ENCODE results near the gene SAT1.

Gene SAT1

DNA sequence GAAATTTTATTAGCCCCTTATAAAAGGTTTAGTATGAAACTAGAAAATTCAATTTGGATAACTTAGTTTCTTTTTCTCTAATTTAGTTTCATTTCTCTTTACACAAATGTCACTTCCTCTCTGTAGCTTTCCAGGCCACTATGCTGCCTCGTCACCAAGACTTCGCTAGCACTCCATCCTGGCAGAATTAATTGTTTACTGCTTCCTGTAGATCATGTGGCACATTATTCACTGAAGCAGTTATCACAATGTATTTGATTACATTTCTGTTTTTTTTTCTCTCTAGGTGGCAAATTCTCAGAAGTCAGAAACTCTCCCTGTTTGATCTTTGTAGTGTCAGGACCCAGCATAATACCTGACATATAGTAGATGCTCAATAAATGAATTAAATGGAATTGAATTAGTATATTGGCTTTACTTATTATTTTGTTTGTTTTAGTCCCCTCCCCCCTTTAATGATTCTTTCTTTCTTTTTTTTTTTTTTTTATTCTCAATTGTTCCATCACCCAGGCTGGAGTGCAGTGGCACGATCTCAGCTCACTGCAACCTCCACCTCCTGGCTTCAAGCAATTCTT, 9.3 kb upstream of the SAT1 start:
- no peak for DNase-seq (ENCODE audit: extremely low read depth in 1 of 2, low read depth in 1 of 2)

DNA sequence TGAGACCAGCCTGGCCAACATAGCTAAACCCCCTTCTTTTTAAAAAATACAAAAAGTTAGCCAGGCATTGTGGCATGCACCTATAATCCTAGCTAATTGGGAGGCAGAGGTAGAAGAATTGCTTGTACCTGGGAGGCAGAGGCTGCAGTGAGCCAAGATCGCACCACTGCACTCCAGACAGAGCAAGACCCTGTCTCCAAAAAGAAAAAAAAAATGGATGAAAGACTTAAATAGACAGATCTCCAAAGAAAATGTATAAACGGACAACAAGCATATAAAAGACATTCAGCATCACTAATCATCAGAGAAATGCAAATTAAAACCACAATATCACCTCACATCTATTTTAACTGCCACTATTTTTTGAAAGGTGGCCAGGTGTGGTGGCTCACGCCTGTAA, 6.6 kb upstream of the SAT1 start:
- no peak for DNase-seq (ENCODE audit: extremely low read depth in 1 of 2, low read depth in 1 of 2)

DNA sequence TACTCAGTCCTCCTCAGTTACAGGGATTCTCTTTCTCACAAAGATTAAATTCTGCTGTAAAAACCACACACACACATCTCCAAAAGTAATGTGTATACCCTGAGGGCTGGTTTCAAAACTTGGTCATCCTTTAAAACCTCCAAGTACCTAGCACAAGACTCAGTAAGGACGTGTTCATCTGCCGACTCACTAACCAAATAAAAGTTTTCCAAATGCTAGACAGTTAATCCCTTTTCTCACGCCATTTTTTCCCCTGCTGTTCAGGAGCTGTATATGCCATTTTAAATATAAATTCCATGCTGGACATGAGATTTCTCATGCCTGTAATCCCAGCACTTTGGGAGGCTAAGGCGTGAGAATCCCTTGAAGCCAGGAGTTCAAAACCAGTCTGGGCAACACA, 3.9 kb upstream of the SAT1 start:
- DNase-seq (ENCODE audit: extremely low read depth in 1 of 2, low read depth in 1 of 2) = no peak

DNA sequence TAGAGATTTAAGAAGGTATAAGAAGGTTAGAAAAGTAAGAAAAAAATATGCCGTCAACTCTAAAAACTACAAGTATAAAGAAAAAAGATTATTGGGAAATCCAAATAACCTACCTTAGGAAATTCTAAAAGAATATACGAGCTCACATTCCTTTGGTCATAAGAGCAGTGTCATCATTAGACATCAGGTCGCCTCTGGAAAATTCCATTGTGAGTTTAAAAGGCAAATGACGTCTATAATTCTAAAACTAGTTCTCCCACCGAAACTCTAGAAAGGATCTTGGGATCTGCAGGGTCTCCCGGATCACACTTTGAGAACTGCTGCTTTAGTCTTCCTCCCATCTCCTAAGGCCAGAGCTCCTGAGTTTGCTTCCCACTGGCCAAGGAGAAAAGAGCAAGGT, 518 bp upstream of the SAT1 start:
- DNase-seq (ENCODE audit: extremely low read depth in 1 of 2, low read depth in 1 of 2) = no peak

DNA sequence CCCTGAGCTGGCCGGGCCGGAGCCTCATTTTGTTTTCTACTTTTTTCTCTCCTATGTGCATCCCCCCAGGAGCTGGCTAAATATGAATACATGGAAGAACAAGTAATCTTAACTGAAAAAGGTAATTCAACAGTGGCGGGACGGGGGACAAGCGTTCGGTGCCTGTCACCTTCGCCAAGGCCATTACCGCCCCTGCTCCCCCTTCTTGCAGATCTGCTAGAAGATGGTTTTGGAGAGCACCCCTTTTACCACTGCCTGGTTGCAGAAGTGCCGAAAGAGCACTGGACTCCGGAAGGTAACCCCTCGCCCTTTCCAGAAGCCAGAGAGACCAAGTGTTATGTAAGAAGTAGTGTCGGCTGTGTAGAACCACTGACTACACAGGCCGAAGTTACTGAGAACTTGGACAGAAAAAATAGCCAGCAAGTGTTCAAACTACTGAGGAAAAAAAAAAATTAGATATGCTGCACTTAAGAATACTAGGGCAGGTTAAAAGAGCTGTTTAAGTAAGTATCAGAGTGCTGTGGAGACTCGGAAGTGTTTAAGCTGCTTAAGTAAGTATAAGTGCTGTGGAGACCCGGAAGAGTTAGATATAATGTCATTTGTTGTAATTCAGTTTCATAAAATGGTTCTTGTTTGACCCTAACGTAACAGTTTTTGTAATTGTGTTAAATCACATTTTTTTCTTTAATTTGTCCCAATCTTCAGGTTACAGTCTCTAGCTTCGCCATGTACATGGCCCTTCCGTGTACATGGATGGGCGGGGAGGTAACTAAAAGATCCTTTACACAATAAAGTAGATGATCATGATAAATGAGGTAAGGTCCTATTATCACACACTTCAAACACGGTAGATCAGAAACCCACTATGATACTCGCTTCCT, 856 bp downstream of the SAT1 start:
- no peak for DNase-seq (ENCODE audit: extremely low read depth in 1 of 2, low read depth in 1 of 2)

DNA sequence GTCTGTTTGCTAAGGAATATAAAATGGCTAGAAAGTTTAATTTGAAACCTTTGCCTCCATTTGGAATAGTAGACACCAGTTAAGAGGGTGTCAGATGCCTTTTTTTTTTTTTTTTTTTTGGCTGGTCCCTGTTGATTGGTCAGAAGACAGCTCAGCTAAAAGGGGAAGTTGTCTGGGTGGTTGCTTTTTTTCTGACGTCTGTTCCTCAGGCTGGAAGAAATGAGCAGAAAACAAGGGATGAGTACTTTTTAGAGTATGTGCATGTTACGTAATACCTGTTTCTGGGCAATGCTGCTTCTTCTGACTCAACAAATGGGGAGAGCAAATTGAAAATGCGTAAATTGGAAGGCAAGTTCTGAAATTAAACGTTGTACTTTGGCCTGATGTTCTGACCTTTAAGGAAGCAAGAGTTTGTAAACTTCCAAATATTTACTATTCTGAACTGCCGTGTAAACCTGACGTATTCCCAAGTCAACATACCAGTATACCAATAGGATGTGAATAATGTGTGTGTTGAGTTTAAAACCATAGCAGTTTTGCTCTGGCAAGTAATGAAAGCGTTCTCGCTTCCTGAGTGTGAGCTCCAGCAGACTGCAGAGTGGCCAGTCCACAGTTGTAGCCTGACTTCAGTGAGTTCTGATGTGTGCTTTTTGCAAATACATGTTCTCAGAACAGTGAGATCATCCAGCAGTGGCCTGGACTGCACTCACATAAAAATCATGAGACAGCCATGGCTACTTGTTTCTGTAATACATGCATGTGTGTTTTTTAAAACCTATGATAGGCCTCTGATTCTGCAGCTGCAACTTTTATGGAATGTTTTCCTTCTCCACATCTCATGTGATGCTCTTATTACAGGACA, 1.7 kb downstream of the SAT1 start:
- no peak for DNase-seq (ENCODE audit: extremely low read depth in 1 of 2, low read depth in 1 of 2)

DNA sequence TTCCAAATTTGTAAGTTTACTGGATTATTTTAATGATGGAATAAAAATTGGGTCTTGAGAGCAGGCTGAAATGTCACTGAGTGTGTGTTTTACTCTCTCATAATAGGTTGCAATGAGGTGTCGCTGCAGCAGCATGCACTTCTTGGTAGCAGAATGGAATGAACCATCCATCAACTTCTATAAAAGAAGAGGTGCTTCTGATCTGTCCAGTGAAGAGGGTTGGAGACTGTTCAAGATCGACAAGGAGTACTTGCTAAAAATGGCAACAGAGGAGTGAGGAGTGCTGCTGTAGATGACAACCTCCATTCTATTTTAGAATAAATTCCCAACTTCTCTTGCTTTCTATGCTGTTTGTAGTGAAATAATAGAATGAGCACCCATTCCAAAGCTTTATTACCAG, 2.6 kb downstream of the SAT1 start:
- DNase-seq (ENCODE audit: extremely low read depth in 1 of 2, low read depth in 1 of 2) = no peak

DNA sequence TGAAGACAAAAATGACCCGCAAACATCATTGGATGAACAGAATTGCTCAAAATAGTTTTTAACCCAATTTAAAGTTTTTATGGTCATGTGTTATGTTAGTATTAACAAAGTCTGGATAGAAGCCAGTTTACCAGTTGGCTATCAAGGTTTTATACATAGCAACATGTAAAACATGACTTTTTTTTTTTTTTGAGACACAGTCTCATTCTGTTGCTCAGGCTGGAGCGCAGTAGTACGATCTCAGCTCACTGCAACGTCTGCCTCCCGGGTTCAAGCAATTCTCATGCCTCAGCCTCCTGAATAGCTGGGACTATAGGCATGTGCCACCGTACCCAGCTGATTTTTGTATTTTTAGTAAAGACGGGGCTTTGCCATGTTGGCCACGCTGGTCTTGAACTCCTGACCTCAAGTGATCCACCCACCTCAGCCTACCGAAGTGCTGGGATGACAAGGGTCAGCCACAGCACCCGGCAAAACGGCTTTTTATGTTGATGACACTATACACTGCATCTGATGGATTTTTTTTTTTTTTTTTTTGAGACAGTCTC, 3.4 kb downstream of the SAT1 start:
- DNase-seq (ENCODE audit: extremely low read depth in 1 of 2, low read depth in 1 of 2) = no peak

DNA sequence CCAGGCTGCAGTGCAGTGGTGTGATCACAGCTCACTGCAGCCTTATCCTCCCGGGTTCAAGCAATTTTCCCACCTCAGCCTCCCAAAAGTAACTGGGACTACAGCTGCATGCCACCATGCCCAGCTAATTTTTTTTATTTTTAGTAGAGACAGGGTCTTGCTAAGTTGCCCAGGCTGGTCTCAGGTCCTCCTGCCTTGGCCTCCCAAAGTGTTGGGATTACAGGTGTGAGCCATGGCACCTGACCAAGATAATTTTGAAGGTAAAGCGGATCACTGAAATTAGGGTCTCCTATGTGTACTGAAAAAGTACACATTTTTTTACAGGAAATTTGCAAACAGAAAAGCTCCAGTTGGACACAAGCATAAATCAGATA, 4.8 kb downstream of the SAT1 start:
- no peak for DNase-seq (ENCODE audit: extremely low read depth in 1 of 2, low read depth in 1 of 2)

DNA sequence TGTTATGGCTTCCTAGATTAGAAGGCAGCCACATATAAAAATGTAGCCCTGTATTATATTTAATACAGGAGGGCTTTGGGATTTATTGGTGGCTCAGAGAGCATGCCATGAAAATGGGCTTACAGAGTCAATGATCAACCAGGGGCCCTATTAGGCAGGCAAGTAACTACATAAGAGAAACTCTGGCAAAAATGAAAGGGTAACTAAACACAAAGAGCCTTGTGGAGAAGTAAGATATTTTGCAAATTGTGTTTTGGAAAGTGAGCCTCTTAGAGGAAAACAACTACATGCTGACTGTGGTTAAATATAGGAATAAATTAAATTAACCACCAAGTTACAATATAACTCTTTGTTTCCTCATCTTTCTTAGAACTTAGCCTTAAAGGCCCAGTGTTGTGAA, 5.5 kb downstream of the SAT1 start:
- no peak for DNase-seq (ENCODE audit: extremely low read depth in 1 of 2, low read depth in 1 of 2)

DNA sequence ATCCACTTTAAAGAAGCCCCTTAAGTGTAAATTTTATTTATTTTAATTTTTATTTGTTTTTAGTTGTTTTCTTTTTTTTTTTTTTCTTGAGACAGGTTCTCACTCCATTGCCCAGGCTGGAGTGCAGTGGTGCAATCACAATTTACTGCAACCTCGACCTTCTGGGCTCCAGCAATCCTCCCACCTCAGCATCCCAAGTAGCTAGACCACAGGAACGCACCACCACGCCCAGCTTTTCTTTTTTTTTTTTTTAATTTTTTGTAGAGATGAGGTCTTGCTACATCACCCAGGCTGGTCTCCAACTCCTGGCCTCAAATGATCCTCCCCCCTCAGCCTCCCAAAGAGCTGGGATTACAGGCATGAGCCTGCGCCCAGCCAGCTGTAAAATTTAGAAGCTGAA, 6.0 kb downstream of the SAT1 start:
- DNase-seq (ENCODE audit: extremely low read depth in 1 of 2, low read depth in 1 of 2) = no peak

DNA sequence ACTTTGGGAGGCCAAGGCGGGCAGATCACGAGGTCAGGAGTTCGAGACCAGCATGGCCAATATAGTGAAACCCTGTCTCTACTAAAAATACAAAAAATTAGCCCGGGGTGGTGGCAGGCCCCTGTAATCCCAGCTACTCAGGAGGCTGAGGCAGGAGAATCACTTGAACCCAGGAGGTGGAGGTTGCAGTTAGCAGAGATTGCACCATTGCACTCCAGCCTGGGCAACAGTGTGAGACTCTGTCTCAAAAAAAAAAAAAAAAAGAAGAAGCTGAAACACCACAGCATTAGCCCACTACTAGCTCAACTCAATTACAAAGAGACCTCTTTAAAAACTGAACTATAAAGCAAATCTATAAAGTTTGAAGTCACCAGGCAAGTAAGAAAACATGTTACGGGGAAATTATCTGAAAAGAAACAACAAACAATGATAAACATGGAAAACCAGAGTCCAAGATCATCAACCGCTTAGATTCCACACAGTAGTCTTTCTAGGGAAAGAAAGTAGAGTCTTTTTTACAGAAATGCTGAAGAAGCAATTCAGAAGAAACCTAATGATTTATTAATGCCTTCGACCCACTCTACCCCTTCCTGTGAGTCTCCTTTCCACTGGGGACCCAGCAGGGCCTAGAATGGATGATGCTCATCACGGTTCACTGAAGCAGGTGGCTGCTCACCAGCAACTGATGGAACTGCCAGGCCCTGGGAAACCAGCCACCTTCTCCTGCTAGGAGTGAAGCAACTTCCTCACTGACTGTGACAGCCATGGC, 6.6 kb downstream of the SAT1 start:
- no peak for DNase-seq (ENCODE audit: extremely low read depth in 1 of 2, low read depth in 1 of 2)

DNA sequence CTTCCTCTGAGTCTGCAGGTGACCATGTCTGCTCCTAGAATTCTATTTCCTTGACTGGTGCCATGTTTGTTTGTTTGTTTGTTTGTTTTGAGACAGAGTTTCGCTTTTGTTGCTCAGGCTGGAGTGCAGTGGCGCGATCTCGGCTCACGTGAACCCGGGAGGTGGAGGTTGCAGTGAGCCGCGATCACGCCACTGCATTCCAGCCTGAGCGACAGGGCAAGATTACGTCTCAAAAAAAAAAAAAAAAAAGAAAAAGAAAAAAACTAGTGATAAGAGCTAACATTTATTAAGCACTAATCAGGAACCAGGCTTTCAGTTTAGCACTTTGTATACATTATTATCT, 7.2 kb downstream of the SAT1 start:
- DNase-seq (ENCODE audit: extremely low read depth in 1 of 2, low read depth in 1 of 2) = no peak

DNA sequence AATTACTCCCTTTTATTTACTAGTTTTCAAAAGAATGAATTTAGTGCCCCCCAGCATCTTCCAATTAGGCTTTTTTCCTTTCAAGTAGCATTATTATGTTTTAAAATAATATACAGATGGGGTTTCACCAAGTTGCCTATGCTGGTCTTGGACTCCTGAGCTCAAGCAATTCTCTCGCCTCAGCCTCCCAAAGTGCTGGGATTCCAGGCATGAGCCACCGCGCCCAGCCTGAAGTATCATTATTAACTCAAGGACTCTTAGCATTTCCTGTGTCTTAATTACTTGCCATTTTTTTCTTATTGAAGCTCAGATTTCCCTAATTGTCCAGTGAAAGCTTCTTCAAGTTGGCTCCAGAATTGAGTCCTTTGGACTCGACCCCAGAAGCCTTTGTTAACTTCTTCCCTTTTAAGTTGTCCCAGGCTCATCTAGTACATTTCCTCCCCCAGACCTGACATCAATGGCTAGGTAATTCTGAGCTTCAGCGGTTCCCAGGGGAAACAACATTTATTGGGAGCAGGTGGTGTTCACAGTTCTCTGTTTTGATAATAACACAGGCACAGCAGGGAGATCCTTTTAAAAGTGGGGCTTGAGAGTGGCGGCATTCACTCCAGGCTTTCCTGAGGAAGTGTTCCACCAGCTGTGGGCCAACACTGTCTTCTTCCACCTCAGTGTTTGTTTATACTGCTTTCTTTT, 10.0 kb downstream of the SAT1 start:
- DNase-seq (ENCODE audit: extremely low read depth in 1 of 2, low read depth in 1 of 2) = no peak

DNA sequence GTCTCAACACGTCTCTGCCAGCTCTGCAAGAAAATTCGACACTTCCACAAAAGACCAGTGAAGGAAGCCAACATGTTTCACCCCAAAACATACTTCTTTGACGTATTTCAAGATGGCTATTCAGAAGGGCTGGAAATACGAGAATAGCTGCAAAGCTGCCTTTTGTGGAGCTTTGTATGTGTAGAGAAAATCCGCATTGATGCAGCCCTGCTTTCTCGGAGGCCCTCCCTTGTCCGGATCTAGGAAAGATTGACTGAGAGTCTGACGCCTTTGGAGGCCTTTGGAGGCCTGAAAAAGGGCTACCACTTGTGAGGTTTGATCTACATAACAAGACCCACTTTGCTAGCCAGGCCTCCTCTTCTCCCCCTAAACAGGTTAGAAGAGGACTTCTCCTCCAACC, 12.2 kb downstream of the SAT1 start:
- DNase-seq (ENCODE audit: extremely low read depth in 1 of 2, low read depth in 1 of 2) = no peak

DNA sequence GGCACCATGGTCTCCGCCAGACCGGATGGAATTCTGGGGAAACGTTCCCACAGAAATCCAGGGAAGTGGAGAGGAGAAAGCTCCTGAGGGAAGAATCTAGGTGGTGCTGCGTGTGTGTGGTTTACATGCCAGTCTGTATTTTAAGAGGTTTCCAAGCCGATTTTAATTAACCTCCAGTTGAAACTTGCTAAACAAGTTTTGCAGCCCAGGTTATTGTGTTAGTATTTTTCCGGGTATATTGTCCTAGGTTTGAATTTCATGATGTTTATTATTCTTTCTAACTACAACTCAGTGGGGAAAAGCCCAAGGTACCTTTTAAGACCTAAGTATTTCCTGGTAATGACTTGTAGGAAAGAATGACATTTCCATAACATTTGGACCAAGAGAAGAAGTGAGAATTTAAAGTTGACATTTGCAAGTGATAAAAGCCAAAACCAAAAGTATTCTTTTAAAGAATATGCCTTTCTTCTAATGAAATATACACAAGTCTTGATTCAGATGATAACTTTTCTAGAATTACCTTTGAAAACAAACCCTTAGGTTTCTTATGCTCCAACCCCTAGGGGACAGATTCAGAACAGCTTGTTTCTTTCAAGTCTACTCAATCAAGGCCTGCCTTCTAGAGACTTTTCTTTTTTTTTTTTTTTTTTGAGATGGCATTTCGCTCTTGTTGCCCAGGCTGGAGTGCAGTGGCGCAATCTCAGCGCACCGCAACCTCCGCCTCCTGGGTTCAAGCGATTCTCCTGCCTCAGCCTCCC, 14.6 kb downstream of the SAT1 start:
- DNase-seq (ENCODE audit: extremely low read depth in 1 of 2, low read depth in 1 of 2) = no peak

DNA sequence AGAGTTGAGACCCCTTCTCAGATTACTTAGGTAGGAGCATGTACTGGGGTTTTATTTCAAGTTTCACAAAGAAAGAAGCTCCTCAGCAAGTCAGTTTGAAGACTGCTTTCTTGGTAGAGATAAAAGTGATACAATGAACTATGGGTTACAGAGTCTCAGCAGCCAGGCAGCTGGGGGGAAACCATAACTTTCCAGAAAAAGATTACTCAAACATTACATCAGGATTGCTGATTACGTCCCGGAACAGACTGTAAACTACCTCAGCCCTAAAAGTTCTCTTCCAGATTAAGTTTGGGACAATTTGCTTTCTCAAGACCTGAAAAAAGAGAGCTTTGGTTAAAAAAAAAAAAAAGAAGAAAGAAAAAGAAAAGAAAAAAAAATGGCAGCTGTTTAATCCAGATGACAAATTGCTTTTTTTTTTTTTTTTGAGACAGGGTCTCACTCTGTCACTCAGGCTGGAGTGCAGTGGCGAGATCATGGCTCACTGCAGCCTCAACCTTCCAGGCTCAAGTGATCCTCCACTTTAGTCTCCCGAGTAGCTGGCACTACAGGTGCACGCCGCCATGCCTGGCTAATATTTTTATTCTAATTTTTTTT, 16.6 kb downstream of the SAT1 start:
- no peak for DNase-seq (ENCODE audit: extremely low read depth in 1 of 2, low read depth in 1 of 2)

DNA sequence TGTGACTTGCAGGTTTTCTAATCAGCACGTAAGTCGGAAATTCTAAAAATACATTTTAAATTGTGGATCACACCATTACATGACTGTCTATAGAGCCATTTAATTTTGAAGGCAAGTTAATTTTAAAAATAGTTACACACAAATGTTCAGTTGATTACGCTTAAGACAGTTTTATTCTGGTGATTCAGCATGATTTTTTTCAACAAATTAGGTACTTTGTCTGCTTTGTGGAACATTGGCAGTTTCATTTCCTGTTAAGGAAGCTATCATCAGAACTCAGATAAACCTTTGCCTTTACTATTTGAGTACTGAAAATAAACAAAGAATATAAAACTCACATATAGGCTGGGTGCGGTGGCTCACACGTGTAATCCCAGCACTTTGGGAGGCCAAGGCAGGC, 19.5 kb downstream of the SAT1 start:
- DNase-seq (ENCODE audit: extremely low read depth in 1 of 2, low read depth in 1 of 2) = no peak

DNA sequence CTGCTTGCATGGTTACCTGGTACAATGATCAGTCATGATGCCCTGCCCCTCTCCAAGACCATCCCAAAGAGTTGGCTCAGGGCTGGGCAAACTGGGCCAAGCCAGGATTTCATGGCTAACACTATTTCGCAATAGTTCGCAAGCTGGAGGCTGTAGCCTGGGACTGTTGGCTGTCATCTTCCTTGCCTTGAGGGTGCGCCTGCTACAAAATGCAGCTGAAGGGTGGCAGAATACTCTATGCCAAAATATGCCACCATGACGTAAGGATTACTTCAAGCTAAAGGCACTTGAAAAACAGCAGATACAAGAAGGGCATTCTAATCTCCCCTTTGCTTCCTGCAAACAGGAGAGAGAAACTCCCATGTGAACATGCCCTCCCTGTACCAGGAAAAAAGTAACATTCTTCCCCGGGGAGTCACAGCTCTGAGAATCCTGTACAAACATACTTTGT, 21.0 kb downstream of the SAT1 start:
- DNase-seq (ENCODE audit: extremely low read depth in 1 of 2, low read depth in 1 of 2) = no peak

All from stimulated activated CD8-positive, alpha-beta memory T cell treated with anti-CD3 and anti-CD28 coated beads, Interleukin-7, amount 100 ng/mL, for 48 hours (primary cell).